ENCODE data around the gene PHC1.

The PHC1 gene

DNA sequence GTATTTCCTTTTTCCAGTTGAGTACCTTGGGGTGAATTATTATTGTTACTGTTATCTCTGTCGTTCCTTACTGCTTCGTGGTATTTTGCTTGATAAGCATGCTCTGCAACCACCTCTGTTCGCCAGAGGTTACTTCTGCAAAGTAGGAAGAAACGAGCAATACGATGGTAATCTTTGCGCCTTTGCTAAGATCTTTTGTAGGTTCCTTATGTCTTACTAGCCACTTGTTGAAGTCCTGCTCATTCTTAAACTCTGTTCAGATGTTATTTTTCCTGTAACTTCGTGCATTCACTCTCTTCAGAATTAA is 35.9 kb downstream of the PHC1 start:
- TF ChIP-seq, protein P1, sequence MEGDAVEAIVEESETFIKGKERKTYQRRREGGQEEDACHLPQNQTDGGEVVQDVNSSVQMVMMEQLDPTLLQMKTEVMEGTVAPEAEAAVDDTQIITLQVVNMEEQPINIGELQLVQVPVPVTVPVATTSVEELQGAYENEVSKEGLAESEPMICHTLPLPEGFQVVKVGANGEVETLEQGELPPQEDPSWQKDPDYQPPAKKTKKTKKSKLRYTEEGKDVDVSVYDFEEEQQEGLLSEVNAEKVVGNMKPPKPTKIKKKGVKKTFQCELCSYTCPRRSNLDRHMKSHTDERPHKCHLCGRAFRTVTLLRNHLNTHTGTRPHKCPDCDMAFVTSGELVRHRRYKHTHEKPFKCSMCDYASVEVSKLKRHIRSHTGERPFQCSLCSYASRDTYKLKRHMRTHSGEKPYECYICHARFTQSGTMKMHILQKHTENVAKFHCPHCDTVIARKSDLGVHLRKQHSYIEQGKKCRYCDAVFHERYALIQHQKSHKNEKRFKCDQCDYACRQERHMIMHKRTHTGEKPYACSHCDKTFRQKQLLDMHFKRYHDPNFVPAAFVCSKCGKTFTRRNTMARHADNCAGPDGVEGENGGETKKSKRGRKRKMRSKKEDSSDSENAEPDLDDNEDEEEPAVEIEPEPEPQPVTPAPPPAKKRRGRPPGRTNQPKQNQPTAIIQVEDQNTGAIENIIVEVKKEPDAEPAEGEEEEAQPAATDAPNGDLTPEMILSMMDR (IDR thresholded peaks at IDR 0.05; ENCODE audit: low read length, missing control alignments) = no peak
- no peak for DNase-seq (ENCODE audit: low read depth)
- H3K4me3 ChIP-seq (replicated peaks; ENCODE audit: low read depth, low read length) = peak overlapping the region; percentile 84

DNA sequence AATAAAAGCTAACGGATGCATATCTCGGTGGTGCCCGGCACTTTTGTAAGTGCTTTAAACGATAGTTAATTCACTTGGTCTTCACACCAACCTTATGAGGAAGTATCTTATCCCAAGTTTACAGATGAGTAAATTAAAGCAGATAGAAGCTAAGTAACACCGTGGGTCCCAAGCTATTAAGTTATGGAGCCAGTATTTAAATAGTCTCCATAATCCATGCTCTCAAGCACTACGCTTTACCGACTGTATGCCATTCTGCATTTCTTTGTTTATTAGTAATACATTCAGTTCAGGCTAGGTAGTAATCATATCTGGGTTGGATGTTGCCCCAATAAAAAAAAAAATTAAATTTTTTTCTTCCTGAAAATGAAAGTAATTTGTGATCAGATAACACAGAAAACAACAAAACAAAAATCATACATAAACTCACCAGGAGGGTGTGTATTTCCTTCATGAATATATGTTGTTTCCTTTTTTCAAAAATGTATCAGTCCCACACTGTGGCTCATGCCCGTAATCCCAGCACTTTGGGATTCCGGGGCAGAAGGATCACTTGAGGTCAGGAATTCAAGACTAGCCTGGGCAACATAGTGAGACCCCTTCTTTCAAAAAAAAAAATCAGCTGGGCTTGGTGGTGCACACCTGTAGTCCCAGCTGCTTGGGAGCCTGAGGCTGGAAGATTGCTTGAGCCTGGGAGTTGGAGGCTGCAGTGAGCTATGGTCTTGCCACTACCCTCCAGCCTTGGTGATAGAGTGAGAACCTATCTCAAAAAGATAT is 36.6 kb downstream of the PHC1 start:
- DNase-seq (ENCODE audit: low read depth) = no peak
- TF ChIP-seq, protein P1 (IDR thresholded peaks at IDR 0.05; ENCODE audit: low read length, missing control alignments) = no peak
- peak overlapping the region; percentile 84 for H3K4me3 ChIP-seq (replicated peaks; ENCODE audit: low read depth, low read length)

DNA sequence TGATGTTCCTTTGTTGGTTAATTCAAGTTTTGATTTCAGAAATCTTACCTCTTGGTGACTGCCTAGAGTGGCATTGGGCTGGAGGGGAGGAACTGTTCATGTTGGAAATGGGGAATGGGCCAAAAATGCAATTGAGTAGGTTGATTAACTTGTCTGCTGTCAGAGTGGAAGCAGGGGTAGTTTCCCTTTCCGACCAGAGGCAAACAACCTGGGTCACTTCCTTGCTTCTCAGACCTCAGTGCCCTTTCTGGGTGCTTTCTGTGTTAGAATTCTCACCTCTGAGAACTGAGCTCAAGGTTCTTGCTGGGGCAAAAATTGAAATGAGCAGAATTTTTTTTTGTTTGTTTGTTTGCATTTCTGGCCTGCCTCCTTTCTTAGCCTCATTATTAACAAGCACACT is 37.4 kb downstream of the PHC1 start:
- H3K4me3 ChIP-seq (replicated peaks; ENCODE audit: low read depth, low read length) = no peak overlapping the region

DNA sequence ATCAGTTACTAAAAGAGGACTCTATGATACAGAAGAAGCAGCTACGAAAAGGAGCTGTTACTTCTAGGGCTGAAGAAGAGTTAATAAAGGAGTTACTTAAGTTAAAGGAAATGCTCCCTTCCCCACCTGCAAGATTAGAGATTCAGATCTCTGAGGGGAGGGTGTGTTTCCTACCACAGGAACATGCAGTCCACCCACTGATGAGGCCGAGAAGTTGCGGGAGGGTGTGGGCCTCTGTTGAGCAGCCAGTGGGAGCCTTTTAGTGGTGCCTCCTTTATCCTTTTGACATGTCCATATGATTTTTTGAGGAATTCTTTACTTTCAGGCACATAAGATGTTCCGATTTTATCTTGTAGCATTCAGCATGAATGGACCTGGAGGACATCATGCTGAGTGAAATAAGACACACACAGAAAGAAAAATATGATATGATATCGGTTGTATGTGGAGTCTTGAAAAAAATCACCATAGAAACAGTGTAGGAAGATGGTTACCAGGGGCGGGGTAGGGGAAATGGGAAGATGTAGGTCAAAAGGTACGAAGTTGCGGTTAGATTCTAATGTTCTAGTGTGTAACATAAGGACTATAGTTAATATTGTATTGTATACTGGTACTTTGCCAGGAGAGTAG is 39.6 kb downstream of the PHC1 start:
- H3K4me3 ChIP-seq (replicated peaks; ENCODE audit: low read depth, low read length) = no peak overlapping the region
- TF ChIP-seq, protein P1 (IDR thresholded peaks at IDR 0.05; ENCODE audit: low read length, missing control alignments) = no peak
- no peak for DNase-seq (ENCODE audit: low read depth)

More for the DNA sequence above, 37.4 kb downstream of the PHC1 start:
- no peak for DNase-seq (ENCODE audit: low read depth)
- TF ChIP-seq, protein P1 (IDR thresholded peaks at IDR 0.05; ENCODE audit: low read length, missing control alignments) = no peak

DNA sequence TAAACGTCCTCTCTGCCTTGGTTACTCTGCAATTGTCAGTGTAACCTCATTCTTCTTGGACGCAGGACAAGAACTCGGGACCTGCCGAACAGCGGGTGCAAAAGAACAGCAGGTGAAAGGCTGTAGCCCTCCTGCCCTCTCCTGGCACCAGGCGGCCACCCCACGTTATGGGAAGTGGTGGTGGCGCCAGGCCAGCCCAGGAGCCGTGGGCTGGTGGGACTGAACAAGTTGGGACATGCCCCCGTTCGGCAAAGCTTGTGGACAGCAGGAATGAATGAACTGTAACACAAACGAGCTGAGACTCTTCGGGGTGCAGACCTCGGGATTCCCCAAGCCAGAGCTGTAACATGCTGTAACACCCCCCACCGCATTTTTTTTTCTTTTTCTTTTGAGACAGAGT is 41.8 kb downstream of the PHC1 start:
- no peak for DNase-seq (ENCODE audit: low read depth)
- TF ChIP-seq, protein P1 (IDR thresholded peaks at IDR 0.05; ENCODE audit: low read length, missing control alignments) = no peak
- no peak overlapping the region for H3K4me3 ChIP-seq (replicated peaks; ENCODE audit: low read depth, low read length)

DNA sequence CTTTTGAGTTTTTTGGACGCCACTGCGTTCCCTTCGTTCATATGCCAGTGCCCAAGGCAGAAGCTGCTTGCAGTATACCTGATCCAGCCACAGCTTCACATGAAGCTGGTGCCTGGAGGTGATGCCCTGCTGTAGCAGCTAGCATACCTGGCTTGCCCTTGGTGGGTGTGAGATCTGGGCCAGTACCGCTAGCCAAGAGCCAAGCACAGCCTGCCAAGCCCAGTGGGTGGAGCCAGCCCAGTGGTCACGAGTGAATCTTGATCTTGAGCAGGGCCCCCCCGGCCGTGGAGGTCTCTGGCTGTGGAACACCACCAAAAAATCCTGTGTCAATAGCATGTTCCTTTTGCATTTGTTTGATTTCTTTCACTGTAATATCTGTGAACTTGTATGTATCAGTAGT is 42.5 kb downstream of the PHC1 start:
- TF ChIP-seq, protein P1 (IDR thresholded peaks at IDR 0.05; ENCODE audit: low read length, missing control alignments) = no peak
- H3K4me3 ChIP-seq (replicated peaks; ENCODE audit: low read depth, low read length) = no peak overlapping the region
- no peak for DNase-seq (ENCODE audit: low read depth)

DNA sequence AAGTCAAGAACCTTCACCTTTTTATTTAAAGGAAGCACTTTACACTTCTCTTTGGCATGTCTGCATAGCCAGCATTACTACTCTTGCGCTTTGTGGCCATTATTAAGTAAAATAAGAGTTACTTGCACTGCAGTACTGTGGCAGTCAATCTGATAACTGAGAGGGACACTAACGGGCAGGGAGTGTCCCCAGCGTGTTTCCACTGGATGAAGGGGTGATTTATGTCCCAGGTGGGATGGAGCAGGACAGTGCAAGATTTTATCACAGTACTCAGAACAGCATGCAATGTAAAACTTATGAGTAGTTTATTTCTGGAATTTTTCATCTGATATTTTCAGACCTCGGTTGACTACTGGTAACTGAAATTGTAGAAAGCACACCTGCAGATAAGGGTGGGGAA is 43.3 kb downstream of the PHC1 start:
- TF ChIP-seq, protein P1 (IDR thresholded peaks at IDR 0.05; ENCODE audit: low read length, missing control alignments) = no peak
- DNase-seq (ENCODE audit: low read depth) = no peak
- no peak overlapping the region for H3K4me3 ChIP-seq (replicated peaks; ENCODE audit: low read depth, low read length)
